ENCODE measurements around the gene ATM.
"Not testable (repeated sequence)": the region's sequence is repeated elsewhere in the genome, so short reads cannot be mapped to it uniquely, and the experiment has no call there.

Gene ATM

DNA sequence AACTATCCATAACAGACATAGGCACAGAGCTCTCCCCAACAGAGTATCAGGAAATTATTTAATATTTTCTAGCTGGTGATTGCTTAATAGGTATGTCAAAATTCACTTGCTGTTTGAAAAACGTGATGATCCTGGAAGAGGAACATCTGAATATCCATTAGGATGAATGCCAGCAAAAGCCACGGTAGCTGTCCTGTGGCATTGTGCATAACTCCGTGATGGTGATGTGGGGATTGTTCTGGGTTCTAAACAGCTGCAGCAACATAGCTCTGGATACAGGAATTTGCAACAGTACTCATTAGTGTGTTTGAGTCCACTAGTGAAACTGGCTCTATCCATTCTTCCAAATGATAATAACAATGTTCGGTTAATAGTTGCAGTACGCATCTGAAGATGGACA is 165.7 kb downstream of the ATM start:
- no peak for DNase-seq

DNA sequence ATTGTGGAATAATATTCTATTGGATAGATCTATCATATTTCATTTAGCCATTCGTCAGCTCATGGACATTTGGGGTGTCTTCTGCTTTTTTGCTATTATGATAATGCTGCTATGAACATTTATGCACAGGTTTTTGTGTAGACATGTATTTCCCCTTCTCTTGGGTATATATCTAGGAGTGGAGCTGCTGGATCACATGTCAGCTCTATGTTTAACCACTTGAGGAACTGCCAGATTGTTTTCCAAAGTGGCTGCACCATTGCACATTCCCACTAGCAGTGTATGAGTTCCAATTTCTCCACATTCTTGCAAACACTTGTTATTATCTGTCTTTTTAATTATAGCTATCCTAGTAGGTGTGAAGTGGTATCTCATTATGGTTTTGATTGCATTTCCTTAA is 169.5 kb downstream of the ATM start:
- DNase-seq = no peak

DNA sequence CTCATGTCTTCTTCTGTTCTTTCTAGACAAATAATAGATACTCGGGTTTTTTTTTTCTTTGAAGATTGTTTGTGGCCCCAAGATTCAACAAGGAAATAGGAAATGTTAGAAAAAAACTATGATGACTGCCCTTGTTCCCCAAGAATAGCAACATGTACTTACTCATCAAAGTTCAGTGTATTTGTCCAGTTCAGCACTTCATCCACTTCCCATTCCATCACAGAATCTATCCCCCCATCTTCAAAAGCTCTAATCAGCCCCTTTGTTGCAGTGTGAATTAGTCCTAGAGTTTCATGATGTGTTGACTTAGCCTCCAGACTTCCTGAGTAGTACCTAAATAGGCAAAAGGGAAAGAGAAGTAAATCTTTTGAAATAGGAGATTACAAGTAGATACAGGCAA is 170.2 kb downstream of the ATM start:
- DNase-seq = no peak

DNA sequence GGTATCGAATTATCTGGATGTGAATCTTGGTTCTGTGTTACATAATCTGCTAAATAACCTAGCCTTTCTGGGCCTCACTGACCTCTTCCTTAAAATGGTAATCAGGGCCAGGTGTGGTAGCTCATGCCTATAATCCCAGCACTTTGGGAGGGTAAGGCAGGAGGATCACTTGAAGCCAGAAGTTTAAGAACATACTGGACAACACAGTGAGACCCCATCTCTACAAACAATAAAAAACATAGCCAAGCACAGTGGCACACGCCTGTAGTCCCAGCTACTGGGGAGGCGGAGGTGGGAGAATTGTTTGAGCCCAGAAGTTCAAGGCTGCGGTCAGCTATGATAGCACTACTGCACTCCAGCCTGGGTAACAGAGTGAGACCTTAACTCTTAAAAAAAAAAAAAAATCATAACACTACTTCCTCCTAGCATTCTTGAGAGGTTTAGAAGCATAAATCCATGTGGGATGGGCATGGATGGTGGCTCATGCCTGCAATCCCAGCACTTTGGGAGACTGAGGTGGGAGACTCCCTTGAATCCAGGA is 171.9 kb downstream of the ATM start:
- DNase-seq = no peak

DNA sequence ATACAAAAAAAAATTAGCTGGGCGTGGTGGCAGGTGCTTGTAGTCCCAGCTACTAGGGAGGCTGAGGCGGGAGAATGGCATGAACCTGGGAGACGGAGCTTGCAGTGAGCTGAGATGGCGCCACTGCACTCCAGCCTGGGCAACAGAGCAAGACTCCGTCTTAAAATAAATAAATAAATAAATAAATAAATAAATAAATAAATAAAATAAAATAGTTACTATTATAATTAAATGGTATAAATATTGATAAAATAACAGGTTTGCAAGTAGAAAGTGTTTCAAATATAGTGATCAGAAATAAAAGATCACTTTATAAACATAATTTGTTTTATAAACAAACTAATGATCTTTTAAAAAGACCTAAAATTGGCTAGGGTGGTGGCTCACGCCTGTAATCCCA is 173.8 kb downstream of the ATM start:
- DNase-seq = not testable (repeated sequence)

DNA sequence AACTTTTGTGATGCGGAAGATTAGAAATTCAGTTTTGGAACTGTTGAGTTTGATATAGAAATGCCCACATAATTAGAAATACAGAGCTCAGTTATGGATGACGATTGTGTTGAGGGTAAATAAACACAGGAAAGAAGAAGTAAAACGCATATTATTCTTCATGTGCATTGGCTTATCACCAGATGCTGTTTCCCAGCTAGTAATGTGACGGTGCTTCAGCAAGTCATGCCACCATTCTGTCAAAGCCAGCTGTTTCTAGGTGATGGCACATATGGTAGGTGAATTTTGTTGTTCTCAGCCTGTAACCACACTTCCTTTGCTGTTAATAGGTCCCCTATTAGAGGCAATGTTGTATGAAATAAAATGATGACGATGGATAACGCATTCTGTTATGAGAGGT is 175.6 kb downstream of the ATM start:
- no peak for DNase-seq

DNA sequence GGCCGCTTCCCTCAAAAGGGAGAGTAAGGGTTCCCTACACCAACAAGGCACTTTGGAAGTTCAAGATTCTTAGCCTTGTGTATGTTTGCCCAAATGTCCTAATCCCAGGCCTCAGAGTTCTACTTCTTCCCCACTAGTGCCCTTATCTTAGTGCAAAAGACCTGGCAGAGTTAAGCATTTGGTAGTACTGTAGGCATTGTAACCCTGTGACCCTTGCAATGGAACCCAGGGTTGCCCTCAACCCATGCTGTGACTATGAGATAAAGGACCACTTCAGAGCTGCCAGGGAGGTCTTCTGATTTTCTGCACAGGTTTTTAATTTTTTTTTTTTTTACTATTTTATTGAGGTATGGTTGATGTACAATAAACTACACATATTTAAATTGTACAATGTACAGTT is 179.4 kb downstream of the ATM start:
- DNase-seq = no peak

DNA sequence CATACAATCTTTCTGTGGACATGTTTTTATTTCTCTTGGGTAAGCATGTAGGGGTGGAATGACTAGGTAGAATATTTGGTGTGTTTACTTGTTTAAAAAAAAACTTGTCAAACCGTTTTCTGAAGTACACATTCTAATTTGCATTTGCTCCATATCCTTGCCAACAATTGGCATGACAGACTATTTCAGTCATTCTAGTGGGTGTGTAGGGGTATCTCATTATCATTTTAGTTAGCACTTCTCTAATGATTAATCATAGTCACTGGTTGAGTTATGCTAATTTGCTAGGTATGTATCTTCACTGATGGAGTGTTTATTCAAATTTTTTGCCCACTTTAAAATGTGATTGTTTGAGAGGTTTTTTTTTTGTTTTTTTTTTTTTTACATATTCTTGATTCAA is 180.2 kb downstream of the ATM start:
- no peak for DNase-seq

DNA sequence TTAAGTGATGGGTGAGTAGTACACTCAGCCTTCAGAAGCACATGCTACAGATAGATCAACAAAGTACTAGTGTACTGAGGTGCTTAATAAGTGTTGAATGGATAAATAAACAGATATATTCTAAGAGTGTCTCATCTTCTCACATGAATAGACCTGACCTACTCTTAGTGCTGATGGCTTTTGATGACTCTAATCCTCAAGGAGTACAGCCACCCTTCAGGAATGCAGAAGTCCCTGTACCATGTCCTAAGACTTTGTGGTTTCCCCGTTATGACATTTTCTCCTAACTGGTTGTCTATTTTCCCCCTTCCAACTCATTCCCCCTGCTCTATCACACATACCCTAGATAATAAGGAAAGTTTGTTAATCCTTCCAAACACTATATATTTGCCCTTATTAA is 182.8 kb downstream of the ATM start:
- peak; percentile 5 for DNase-seq

DNA sequence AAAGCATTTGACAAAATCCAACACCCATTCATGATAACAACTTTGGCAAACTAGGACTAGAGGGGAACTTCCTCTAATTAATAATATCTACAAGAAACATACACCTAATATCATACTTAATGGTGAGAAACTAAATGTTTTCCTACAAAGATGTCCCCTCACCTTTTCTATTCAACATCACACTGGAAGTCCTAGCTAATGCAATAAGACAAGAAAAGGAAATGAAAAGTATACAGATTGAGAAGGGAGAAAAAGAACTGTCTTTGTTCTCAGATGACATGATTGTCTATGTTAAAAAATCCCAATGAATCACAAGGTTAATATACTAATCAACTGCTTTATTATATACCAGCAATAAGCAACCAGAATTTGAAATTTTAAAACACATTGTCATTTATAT is 192.1 kb downstream of the ATM start:
- no peak for DNase-seq

DNA sequence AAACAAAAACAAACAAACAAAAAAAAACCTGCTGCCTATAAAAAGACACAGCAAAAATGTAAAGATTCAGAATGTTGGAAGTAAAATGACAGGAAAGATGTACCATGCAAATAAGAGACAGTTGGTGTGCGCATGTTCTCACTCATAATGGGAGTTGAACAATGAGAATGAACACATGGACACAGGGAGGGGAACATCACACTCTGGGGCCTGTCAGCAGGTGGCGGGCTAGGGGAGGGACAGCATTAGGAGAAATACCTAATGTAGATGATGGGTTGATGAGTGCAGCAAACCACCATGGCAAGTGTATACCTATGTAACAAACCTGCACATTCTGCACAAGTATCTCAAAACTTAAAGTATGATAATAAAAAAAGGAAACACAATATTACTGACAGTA is 194.7 kb downstream of the ATM start:
- DNase-seq = peak; percentile 68
